Brain microvascular endothelial cell (primary cell): ENCODE data around the gene TRIM25.

Experiments used
- DNase-seq: peaks from one replicate; pipeline ENCODE4 v3.0.0-alpha.2; 2020
- H3K27ac ChIP-seq: fragments of 250-450 bp; sonication (Bioruptor Pico); 2 replicates; pipeline ENCODE4 v1.5.1; 2020; ENCODE audit warnings: mild to moderate bottlenecking, moderate library complexity
- H3K27me3 ChIP-seq: fragments of 250-450 bp; sonication (Bioruptor Pico); replicated peaks from 2 replicates; pipeline ENCODE4 v1.5.1; 2020; ENCODE audit warnings: mild to moderate bottlenecking
- H3K36me3 ChIP-seq: fragments of 250-450 bp; sonication (Bioruptor Pico); replicated peaks from 2 replicates; pipeline ENCODE4 v1.5.1; 2020; ENCODE audit warnings: mild to moderate bottlenecking
- H3K4me3 ChIP-seq: 2 replicates; pipeline ENCODE4 v1.5.1; 2011; ENCODE audit warnings: low read depth, mild to moderate bottlenecking, control low read depth, low read length, moderate library complexity
- in situ Hi-C: cut with HindIII; loops from 2 replicates; pipeline ENCODE4 v1.10.0; 2017; ENCODE audit warnings: low sequenced_read_pairs, low pct_ligation_motif_present
- TF ChIP-seq, protein P1 (sequence below): IDR thresholded peaks from 2 replicates; pipeline ENCODE4 v1.5.1; 2011; ENCODE audit warnings: low read depth, mild to moderate bottlenecking, moderate library complexity, low read length, control low read depth, inconsistent platforms; ENCODE audit errors: missing control alignments

TRIM25 gene

DNA sequence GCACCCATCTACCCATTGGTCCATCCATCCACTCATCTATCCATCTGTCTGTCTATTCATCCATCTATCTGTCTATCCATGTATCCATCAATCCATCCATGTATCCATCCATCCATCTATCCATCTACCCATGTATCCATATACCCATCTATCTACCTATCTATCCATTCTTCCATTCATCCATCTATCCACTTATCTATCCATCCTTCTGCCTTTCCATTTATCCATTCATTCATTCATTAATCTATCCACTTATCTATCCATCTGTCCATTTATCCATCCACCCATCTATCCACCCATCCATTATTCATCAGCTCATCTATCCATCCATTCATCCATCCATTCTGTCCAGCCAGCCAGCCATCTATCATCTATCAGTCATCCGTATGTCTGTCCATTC is 21.5 kb downstream of the TRIM25 start:
- TF ChIP-seq, protein P1, sequence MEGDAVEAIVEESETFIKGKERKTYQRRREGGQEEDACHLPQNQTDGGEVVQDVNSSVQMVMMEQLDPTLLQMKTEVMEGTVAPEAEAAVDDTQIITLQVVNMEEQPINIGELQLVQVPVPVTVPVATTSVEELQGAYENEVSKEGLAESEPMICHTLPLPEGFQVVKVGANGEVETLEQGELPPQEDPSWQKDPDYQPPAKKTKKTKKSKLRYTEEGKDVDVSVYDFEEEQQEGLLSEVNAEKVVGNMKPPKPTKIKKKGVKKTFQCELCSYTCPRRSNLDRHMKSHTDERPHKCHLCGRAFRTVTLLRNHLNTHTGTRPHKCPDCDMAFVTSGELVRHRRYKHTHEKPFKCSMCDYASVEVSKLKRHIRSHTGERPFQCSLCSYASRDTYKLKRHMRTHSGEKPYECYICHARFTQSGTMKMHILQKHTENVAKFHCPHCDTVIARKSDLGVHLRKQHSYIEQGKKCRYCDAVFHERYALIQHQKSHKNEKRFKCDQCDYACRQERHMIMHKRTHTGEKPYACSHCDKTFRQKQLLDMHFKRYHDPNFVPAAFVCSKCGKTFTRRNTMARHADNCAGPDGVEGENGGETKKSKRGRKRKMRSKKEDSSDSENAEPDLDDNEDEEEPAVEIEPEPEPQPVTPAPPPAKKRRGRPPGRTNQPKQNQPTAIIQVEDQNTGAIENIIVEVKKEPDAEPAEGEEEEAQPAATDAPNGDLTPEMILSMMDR, result no peak
- in situ Hi-C loops, result no loop called here
- no peak overlapping the region for H3K4me3 ChIP-seq

DNA sequence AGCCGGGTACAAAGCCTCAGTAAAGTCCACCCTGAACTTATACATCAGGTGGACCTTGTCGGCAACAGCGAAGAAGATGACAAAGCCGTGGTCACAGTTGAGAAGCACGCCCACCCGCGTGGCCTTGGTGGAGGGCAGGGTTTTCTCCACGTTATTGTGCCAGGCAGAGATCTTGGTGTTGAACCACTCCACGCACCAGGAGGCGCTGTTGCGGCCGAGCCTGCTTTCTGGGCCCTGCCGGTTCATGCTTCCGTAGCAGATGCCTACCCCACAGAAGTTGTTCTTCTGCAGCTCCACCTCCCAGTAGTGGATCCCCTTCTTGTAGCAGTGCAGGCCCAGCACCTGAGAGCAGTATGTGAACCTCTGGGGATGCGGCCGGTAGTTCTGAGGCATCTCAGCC is 22.1 kb downstream of the TRIM25 start:
- H3K27me3 ChIP-seq, result no peaks in the 10 kb centered on the region
- DNase-seq, result no peak
- H3K36me3 ChIP-seq, result peaks cover 12% of the 10 kb centered on the region
- TF ChIP-seq, protein P1, result peak; percentile 64
- no peak overlapping the region for H3K27ac ChIP-seq
- in situ Hi-C loops, result no loop called here
- no peak overlapping the region for H3K4me3 ChIP-seq

More for the DNA sequence above, 21.5 kb downstream of the TRIM25 start:
- Histone ChIP-seq H3K27me3 (no peaks in the 10 kb centered on the region), H3K27ac (no peak overlapping the region), H3K36me3 (peaks cover 12% of the 10 kb centered on the region)
- DNase-seq, result no peak

DNA sequence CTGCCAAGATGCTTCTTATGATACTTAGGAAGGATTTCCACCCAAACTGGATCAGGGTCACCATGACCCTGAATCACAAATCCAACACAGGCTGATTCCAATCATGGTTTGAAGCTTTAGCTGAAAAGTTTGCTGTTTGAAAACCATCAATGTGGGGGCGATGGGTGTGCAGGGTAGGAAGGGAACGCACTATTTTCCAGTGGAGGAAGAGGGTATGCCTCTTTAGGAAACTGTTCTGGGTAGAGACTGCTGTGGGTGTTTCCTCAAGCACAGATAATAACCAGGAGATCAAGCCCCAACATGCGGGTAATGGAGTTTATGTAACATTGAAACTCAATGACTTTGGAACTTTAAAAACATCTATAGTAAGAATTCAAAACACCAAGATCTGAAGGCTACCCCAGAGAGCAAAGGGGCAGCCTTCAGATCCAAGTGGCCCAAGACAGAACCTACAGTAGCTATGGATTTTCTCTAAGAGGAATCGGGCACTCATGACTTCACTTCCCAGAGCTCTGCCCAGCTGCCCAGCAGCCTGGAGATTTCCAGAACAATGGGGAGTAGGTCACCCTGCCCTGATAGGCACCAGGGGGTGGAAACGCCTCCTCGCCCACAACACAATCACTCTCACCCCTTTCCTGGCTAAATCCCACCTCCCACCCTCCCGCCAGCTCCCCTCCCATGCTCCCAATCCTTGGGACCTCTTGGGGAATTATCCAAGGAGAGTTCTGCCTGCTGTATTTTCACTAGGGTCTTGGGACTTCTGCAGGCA is 22.8 kb downstream of the TRIM25 start:
- in situ Hi-C loops, result no loop called here
- peaks cover 12% of the 10 kb centered on the region for H3K36me3 ChIP-seq
- no peaks in the 10 kb centered on the region for H3K27me3 ChIP-seq
- DNase-seq, result no peak
- TF ChIP-seq, protein P1, result no peak
- H3K4me3 ChIP-seq, result no peak overlapping the region
- H3K27ac ChIP-seq, result no peak overlapping the region

DNA sequence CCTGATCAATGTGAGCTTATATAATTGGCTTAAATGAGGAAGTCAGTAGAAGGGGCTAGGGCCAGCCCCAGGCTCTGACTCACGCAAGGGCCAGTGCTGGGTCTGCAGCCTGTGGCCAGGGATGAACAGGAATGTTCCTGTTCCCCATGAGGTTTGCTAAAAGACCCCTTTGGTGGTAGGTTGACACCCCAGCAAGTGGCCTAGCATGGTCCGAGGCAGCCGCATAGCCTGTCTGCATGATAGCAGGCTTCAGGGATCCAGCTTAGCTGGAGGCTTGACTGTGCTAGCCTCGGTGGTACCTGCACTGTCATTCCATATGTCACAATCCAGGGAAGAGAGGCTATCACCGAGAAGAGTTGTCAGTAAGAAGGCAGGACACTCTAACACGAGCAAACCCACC is 23.5 kb downstream of the TRIM25 start:
- Histone ChIP-seq H3K36me3 (peaks cover 12% of the 10 kb centered on the region), H3K27ac (no peak overlapping the region), H3K4me3 (no peak overlapping the region), H3K27me3 (no peaks in the 10 kb centered on the region)
- DNase-seq, result no peak
- in situ Hi-C loops, result no loop called here
- TF ChIP-seq, protein P1, result no peak

DNA sequence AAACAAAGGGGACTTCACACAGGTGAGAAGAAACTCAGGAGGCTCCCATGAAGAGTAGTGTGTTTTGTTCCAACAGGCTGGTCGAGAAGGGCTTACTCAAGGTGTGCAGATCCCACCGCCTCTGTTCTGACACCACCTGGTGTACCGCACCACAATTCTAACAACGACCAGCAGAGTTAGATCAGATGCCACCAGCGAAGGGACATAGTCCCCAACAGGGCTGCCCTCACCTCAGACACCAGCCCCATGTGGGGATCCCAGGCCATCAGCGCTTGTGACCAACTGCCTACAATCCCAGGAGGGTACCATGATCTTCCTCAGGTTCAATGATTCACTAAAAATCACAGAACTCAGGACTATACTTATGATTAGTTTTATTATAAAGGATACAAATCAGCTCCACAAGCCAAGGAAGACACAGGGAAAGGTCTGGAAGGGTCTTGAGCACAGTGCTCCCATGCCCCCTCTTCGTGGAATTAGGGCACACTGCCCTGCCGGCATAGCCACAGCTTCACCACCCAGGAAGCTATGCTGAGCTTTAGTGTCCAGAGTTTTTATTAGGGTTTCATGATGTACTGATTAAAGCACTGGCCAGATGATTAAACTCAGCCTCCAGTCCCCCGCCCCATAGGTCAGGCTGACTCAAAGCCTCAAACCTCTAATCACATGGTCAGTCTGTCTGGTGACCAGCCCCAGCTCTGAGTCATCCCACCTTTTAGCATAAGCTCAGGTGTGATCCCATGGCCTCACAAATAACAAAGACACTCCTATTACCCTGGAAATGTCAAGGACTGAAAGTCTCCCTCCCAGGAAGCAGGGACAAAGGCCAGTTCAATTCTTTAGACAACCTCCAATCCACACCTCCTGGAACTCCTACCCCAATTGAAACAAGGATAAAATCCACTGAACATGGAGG is 26.0 kb downstream of the TRIM25 start:
- H3K36me3 ChIP-seq, result peaks cover 6% of the 10 kb centered on the region
- TF ChIP-seq, protein P1, result no peak
- no peak for DNase-seq
- no peaks in the 10 kb centered on the region for H3K27me3 ChIP-seq
- H3K4me3 ChIP-seq, result no peak overlapping the region
- H3K27ac ChIP-seq, result no peak overlapping the region
- in situ Hi-C loops, result no loop called here
